Glomerular endothelial cell (primary cell): Measurements from ENCODE around the gene KDR. TPM values are rescaled to one million over a fixed set of nuclear protein-coding genes. Genes with fewer than 3 reads are reported as not detected.
A peak's percentile ranks its signal among the peaks of the same experiment; 100 is the strongest.

Source experiments
- DNase-seq: peaks from one replicate; pipeline ENCODE4 v3.0.0-alpha.2; 2011; ENCODE audit warnings: low read depth, low spot score; ENCODE audit errors: extremely low read depth
- total RNA-seq: library from RNA; depleted of rRNA; stranded (reverse); fragments of >200 nt; gene quantifications from 2 replicates; pipeline ENCODE4 v1.2.3, GENCODE V29; 2015

KDR gene
- total RNA-seq, 1 donor from 2014 or later = 496 TPM

DNA sequence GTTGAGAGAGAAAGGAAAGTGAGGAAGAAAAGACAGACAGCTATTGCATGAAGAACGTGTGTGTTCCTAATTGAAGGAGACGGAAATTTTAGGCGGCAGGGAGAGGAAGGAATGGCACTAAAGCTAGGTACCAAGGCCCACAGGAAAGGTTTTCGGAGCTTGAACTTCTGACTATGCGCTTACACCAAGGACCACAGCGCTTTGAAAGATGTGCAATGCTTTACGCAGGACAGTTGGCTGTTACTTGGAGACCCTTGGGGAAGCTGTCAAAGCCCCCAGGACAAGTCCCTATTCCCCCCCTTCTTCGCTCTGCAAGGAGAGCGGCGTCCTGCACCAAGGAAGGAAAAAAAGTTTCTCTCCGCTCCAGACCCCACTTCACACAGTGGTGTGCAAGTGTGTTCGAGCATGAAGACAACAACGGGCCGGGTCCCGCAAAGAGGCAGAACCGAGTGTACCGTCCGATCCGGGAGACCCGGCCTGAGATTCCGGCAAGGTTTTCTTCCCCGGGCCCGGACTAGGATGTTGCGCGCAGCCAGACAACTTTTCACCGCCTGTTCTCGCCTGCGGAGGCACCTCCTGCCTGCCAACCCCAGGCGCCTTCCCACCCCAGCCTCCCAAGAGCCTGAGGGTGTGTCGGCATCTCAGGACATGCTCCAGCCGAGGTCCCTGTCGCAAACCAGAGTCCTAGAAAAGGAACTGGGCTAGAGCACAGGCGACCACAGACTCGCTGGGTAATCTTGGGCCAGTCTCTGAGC is 896 bp downstream of the KDR start:
- no peak for DNase-seq

DNA sequence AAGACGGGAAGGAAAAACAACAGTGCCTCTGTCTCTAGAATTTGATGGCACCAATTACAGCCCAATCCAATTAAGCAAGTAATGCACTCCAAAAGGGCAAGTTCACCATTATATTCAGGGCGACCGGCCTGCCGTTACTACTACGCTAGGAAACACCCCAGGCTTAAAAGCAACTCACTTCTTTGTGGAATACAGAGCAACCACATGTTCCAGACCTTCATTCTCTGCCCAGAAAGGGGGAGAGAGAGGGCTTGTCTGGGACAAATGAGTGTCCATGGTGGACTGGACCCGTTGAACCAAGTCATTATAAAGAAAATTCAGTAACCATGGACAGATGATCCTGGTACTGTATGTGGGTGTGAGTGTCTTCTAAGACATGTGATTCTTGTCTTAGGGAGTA is 1.6 kb downstream of the KDR start:
- DNase-seq = no peak

DNA sequence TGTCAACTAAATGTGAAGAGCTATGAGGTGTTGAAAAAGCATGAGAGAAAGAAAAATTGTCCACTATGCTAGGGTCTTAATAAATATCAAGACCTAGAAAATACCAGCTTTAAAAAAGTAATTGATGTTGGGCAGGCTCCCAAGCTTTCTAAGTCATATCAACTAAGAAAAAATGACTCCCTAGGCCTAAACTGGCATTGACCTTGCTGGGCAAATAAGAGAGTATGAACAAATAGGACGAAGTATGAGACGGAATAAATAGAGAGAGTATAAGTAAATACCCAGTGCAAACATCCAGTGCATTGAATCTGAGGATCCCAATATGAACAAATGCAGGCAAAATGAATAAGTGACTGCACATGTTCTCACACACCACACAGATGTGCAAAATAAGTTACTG is 3.2 kb downstream of the KDR start:
- DNase-seq = no peak

GRCh38 chr4:55121246-55121645 is 4.1 kb downstream of the KDR start:
- peak; percentile 93 for DNase-seq

DNA sequence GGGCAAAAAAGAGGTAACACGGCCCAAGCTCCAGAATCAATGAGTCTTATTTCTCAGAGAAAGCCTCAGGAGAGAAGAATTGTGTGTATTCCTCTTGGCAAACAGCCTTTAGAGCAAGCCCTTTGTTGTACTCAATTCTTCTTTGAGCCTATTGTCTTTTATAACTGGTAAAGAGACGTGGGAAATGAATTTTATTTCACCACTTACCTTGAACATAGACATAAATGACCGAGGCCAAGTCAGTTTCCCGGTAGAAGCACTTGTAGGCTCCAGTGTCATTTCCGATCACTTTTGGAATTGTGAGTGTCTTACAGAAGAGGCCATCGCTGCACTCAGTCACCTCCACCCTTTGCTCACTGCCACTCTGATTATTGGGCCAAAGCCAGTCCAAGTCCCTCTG is 7.0 kb downstream of the KDR start:
- no peak for DNase-seq

- DNase-seq = no peak
These were observed 7.9 kb downstream of the KDR start for GRCh38 chr4:55117511-55117910.

GRCh38 chr4:55116450-55116849 is 8.9 kb downstream of the KDR start:
- no peak for DNase-seq

DNA sequence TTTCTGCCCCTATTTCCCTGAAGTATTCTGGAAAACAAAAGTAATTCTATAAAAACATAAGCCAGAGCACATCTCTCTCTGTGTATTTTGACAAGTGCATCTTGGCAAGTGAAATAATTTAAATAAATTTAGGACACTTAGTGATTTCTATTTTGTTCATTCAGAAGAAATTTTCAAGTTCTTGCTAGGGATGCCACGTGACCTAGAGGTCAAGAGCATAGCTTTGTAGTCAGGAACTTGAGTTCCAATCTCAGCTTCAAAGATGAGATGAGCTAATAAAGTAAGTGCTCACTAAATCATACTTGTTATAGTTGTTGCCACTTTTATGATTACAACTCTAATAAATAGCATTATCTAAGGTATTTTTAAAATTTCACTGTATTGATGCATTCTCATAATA is 13.8 kb downstream of the KDR start:
- no peak for DNase-seq

DNA sequence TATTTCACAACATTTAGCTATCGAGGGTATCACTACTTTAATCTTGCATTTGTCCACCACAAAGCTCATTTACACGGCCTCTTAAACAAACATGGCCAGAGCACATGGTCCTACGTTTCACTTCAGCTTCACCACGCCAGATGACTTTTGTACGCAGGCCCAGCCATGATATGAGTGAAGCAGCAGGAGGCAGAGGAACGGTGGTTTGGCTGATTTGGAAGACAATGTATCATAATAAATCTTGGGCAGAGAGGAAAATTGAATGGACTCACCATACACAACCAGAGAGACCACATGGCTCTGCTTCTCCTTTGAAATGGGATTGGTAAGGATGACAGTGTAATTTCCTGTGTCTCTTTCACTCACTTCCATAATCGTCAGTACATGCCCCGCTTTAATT is 15.3 kb downstream of the KDR start:
- no peak for DNase-seq

DNA sequence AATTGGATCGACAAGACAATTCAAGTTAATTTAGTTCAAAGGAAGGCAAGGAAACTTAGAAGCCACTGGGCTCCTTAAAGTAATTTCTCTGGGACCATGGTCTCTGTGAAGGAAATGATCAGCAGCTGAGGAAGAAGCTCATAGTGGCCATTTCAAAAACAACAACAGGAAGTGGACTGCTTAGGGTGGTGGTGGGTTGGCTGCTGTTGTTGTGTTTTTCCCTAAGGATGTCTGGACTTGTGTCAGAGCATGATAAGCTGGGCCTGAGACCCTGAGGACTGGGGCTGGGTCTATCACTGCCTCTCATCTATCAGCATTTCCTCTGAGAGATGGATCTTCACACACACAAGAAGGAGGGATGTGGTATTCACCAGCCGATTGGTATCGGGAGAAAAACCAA is 18.3 kb downstream of the KDR start:
- DNase-seq = no peak

DNA sequence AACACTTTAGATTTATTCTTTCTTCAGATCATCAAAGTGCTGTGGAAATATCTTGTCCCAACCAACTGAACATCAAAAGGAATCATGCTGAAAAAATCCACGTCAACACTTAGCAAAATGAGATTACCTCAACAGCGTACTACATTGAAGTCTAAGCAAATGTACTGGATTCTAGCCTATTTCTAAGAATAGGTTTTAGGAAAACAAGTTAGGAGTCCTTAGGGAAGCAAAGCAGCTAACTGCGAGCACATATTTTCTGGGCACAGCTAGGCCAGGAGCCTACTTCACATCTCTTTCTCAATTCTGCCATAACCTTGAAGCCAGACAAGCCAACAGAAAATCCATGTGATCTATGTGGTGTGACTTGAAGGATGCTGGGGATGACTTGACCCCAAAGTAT is 22.2 kb downstream of the KDR start:
- no peak for DNase-seq

DNA sequence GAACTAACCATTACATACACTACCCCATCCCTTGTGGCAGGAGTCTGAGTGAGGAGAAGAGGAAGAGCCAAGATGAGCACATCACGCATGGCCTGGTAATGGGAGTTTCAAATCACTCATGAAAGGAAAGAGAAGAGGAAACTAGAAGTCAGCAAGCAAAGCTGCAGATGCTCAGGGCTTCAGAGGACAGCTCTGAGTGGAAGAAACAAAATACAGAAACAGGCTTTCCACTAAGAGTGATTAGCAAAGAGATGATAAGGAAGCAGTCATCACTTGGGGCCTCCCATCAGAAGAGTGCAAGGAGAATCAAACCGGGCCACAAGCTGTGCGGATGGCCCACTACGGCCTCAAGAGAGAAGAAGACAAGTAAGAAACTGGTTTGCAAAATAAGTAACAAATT is 25.6 kb downstream of the KDR start:
- no peak for DNase-seq

DNA sequence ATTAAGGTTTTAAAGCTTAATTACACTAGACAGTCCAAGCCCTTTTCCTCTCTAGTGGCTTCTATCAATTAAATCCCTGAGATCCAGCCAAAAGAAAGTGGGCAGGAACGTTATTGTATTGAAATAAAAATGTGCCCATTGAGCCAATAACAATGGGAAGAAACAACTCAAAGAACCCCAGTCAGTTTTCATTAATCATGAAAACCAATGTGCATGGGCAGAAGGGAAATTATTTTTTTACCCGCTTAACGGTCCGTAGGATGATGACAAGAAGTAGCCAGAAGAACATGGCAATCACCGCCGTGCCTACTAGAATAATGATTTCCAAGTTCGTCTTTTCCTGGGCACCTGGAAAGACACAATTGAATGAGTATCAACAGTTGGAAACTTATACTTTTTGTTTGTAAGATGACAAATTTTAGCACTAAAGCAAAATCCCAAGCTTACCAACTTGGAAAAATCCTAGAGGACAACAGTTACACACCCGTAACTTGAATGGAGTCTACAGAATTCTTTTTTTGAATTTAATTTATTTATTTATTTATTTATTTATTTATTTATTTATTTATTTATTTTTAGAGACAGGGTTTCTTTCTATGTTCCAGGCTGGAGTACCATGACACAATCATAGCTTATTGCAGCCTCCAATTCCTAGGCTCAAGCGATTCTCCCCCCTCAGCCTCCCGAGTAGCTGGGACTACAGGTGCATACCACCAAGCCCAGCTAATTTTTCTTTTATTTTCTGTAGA is 26.8 kb downstream of the KDR start:
- DNase-seq = no peak

DNA sequence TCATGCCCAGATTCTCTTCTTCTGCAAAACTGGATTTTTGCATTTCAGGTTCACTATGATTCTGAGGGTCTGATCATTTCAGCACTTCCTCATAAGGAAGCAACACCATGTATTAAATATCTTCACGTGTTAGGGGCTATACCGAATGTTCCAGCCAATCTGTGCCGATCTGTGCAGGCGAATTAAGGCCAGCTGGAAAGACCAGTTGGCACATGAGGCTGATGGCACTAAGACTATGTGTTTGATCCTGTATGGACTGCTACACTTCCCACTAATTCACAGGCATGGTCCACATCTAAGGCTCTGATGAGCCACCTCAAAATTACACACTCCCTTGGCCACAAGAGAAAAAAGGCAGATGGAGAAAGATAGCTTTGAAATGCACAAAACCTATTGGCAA is 28.8 kb downstream of the KDR start:
- DNase-seq = no peak

GRCh38 chr4:55096045-55096444 is 29.4 kb downstream of the KDR start:
- no peak for DNase-seq

- DNase-seq = no peak
These were observed 32.9 kb downstream of the KDR start for GRCh38 chr4:55092504-55092903.

DNA sequence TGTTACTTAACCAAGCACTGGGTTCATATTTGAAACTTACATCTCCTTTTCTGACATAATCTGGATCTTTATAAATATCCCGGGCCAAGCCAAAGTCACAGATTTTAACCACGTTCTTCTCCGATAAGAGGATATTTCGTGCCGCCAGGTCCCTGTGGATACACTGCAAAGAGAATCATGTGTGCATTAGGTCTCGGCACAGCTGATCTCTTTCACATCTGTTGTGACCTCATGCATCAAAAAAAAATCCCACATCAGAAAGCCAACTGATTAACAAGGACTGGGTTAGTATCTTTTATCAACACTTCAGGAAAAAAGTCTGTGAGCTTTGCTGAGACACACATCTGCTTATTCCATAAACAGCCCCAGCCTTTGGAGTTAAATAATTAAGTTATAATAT is 35.5 kb downstream of the KDR start:
- DNase-seq = no peak

GRCh38 chr4:55087913-55088260 is 37.5 kb downstream of the KDR start:
- no peak for DNase-seq

- no peak for DNase-seq
These were observed 38.1 kb downstream of the KDR start for GRCh38 chr4:55087009-55087912.

DNA sequence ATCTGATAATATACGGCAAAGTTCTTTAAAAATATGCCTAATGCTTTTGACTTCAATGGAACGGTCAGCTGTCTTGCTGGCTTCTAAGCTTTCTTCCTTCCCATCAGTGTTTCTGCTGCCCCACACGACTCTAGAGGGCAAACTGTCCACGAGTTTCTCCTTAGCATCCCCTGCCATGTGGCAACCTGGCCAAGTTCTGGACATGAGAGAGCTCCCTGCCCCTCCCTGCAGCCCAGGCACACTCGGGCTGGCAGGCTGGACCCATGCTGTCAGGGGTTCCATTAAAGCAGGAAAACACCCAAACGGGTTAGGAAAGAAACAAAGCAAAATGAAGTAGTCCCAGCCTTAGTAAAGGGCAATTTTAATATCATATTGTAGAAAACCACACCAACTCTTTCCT is 38.8 kb downstream of the KDR start:
- no peak for DNase-seq

- DNase-seq = no peak
These were observed 41.7 kb downstream of the KDR start for GRCh38 chr4:55083735-55084134.

DNA sequence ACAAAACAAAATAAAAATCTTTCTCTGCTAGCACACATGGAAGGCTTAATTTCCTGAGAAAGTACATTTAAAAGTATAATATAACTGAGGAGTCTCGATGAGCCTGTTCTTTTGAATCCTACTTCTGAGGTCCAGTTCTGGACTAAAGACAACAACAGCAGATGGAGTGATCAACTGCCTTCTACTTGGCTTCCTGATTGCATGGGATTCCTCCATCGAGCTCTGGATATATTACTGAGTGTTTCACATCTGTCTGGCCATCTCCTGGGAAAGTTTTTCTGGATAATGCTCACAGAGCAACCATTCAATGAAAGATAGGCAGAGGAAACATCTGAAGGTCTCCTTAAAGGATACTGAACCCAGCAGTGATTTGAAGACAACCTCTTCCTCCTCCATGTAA is 42.6 kb downstream of the KDR start:
- DNase-seq = no peak
